Measurements from ENCODE around the gene KCNMA1.

KCNMA1 gene

DNA sequence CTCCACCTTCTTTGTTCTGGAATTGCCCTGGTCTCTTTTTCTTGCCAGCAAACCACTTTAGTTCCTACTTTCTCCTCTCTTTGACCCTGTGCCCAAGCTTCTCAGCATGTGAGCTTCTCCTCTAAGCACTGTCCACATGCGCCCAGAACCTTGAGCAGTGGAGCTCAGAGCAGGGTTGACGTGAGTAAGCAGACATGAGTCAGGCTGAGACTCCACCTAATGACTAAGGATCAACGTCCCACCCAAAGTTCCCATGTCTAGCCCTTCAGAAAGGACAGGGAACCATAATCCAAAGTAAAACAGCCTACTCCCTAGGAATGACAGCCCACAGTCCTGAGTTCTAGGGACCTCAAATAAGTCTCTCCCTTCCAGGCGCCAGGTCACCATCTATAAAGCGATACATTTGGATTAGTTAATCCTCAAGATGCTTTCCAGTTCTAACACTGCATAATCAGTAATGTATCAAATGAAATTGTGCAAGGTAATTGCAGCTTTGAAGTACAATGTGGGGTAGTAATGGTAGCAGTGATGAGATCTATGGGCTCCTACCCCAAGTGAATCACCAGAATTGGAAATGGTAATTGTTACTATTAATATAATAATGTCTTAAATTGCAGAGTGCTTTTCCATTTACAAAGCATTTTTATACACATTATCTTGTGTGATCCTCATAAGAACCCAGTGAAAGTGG is 44.5 kb downstream of the KCNMA1 start:
- Histone ChIP-seq H3K79me2 (ENCODE audit: insufficient read depth, low read length) (no peaks in the 10 kb centered on the region), H3F3A (ENCODE audit: insufficient read depth) (no peaks in the 10 kb centered on the region), H4K20me1 (ENCODE audit: low read depth, low read length) (no peaks in the 10 kb centered on the region), H3K36me3 (ENCODE audit: low read length) (no peaks in the 10 kb centered on the region), H3K4me3 (ENCODE audit: insufficient read depth, low read length, poor library complexity, severe bottlenecking) (no peak overlapping the region), H3K9ac (ENCODE audit: low read length) (no peak overlapping the region), H3K9me2 (replicated peaks; ENCODE audit: insufficient read depth, low read length) (no peaks in the 10 kb centered on the region), H2AFZ (ENCODE audit: low read depth, low read length, severe bottlenecking) (no peak overlapping the region), H3K4me2 (ENCODE audit: low read depth, low read length, poor library complexity, severe bottlenecking) (no peak overlapping the region), H3K27ac (ENCODE audit: low read depth, low read length) (no peak overlapping the region), H3K9me3 (ENCODE audit: insufficient read depth, low read length) (no peaks in the 10 kb centered on the region), H3K27me3 (ENCODE audit: low read length) (no peaks in the 10 kb centered on the region)
- TF ChIP-seq EZH2phosphoT487 (conservative IDR thresholded peaks at IDR 0.05; ENCODE audit: low read length) = no peak
- TF ChIP-seq, protein P1, sequence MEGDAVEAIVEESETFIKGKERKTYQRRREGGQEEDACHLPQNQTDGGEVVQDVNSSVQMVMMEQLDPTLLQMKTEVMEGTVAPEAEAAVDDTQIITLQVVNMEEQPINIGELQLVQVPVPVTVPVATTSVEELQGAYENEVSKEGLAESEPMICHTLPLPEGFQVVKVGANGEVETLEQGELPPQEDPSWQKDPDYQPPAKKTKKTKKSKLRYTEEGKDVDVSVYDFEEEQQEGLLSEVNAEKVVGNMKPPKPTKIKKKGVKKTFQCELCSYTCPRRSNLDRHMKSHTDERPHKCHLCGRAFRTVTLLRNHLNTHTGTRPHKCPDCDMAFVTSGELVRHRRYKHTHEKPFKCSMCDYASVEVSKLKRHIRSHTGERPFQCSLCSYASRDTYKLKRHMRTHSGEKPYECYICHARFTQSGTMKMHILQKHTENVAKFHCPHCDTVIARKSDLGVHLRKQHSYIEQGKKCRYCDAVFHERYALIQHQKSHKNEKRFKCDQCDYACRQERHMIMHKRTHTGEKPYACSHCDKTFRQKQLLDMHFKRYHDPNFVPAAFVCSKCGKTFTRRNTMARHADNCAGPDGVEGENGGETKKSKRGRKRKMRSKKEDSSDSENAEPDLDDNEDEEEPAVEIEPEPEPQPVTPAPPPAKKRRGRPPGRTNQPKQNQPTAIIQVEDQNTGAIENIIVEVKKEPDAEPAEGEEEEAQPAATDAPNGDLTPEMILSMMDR (IDR thresholded peaks at IDR 0.05; ENCODE audit: insufficient read depth, low read length, poor library complexity, severe bottlenecking) = no peak

DNA sequence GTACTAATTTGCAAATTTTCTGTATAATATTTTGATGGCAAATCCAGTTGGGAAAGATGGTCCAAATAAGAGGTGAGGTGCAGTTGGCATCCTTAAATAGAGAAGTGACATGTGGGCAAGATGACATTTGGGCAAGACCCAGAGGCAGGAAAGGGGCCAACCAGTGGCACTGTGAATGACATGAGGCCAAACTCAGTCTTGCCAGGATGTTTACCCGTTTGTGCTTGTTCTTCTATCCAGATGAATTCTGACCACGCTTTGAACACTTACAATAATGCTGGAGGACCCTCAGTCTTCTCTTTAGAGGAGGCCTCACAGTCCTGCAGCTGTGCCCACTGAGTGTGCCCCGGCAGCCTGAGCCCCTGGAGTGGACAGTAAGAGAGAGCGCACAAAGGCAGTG is 45.1 kb downstream of the KCNMA1 start:
- H3K27ac ChIP-seq (ENCODE audit: low read depth, low read length) = no peak overlapping the region
- no peak overlapping the region for H3K9ac ChIP-seq (ENCODE audit: low read length)
- no peaks in the 10 kb centered on the region for H3K79me2 ChIP-seq (ENCODE audit: insufficient read depth, low read length)
- H4K20me1 ChIP-seq (ENCODE audit: low read depth, low read length) = no peaks in the 10 kb centered on the region
- no peak overlapping the region for H2AFZ ChIP-seq (ENCODE audit: low read depth, low read length, severe bottlenecking)
- no peaks in the 10 kb centered on the region for H3K9me2 ChIP-seq (replicated peaks; ENCODE audit: insufficient read depth, low read length)
- no peaks in the 10 kb centered on the region for H3K36me3 ChIP-seq (ENCODE audit: low read length)
- H3K27me3 ChIP-seq (ENCODE audit: low read length) = no peaks in the 10 kb centered on the region
- no peaks in the 10 kb centered on the region for H3K9me3 ChIP-seq (ENCODE audit: insufficient read depth, low read length)
- TF ChIP-seq, protein P1 (IDR thresholded peaks at IDR 0.05; ENCODE audit: insufficient read depth, low read length, poor library complexity, severe bottlenecking) = no peak
- TF ChIP-seq EZH2phosphoT487 (conservative IDR thresholded peaks at IDR 0.05; ENCODE audit: low read length) = no peak
- H3F3A ChIP-seq (ENCODE audit: insufficient read depth) = no peaks in the 10 kb centered on the region
- H3K4me3 ChIP-seq (ENCODE audit: insufficient read depth, low read length, poor library complexity, severe bottlenecking) = no peak overlapping the region
- H3K4me2 ChIP-seq (ENCODE audit: low read depth, low read length, poor library complexity, severe bottlenecking) = no peak overlapping the region

DNA sequence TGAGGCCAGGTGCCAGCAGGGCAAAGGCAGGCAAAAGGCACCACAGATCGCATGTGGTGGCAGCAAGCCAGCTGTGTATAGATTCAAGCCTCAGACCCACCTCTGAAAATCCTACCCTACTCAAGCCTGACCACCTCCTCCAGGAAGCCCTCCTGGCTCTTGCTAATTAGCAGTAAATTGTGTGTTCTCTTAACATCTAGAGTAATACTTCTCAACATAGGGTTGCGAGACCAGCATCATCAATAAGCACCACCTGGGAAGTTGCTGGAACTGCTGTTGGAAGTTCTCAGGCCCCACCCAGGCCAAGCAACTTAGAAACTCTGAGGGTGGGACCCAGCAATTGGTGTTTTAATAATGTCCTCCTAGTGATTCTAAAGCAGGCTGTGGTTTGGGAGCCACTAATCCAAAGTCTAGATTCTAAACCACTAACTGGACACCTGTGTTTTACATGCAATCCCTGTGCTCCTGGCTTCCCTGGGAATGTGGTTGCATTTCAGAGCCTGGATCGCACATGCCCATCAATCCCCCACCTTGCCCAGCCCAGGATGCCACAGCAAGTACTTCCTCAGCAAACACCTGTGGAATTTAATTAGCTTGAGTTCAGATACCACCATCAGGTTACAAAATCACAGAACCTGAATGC is 46.2 kb downstream of the KCNMA1 start:
- Histone ChIP-seq H2AFZ (ENCODE audit: low read depth, low read length, severe bottlenecking) (no peak overlapping the region), H3K4me3 (ENCODE audit: insufficient read depth, low read length, poor library complexity, severe bottlenecking) (no peak overlapping the region), H3K4me2 (ENCODE audit: low read depth, low read length, poor library complexity, severe bottlenecking) (no peak overlapping the region), H4K20me1 (ENCODE audit: low read depth, low read length) (no peaks in the 10 kb centered on the region), H3K9me2 (replicated peaks; ENCODE audit: insufficient read depth, low read length) (no peaks in the 10 kb centered on the region), H3K79me2 (ENCODE audit: insufficient read depth, low read length) (no peaks in the 10 kb centered on the region), H3K36me3 (ENCODE audit: low read length) (no peaks in the 10 kb centered on the region), H3K9me3 (ENCODE audit: insufficient read depth, low read length) (no peaks in the 10 kb centered on the region), H3K27ac (ENCODE audit: low read depth, low read length) (no peak overlapping the region), H3K27me3 (ENCODE audit: low read length) (no peaks in the 10 kb centered on the region), H3F3A (ENCODE audit: insufficient read depth) (no peaks in the 10 kb centered on the region), H3K9ac (ENCODE audit: low read length) (no peak overlapping the region)
- TF ChIP-seq, protein P1 (IDR thresholded peaks at IDR 0.05; ENCODE audit: insufficient read depth, low read length, poor library complexity, severe bottlenecking) = no peak
- TF ChIP-seq EZH2phosphoT487 (conservative IDR thresholded peaks at IDR 0.05; ENCODE audit: low read length) = no peak

All from SU-DHL-6 (cell line).